Fibroblast of villous mesenchyme (primary cell): ENCODE results near the gene SLC38A11. TPM values are rescaled to one million over a fixed set of nuclear protein-coding genes. Genes with fewer than 3 reads are reported as not detected.

Source experiments
- DNase-seq: peaks from one replicate; pipeline ENCODE4 v3.0.0-alpha.2; 2010; ENCODE audit warnings: low read depth
- H3K4me3 ChIP-seq: 2 replicates; pipeline ENCODE4 v1.5.1; 2011; ENCODE audit warnings: low read depth, mild to moderate bottlenecking, low read length
- total RNA-seq: library from RNA; depleted of rRNA; stranded (reverse); fragments of >200 nt; gene quantifications from 2 replicates; pipeline ENCODE4 v1.2.3, GENCODE V29; 2012
- TF ChIP-seq, protein P1 (sequence below): IDR thresholded peaks from 2 replicates; pipeline ENCODE4 v1.5.1; 2012; ENCODE audit warnings: low read depth, mild to moderate bottlenecking, low read length; ENCODE audit not compliant: insufficient read depth

SLC38A11 gene
- total RNA-seq, 1 donor, result under 0.01 TPM

DNA sequence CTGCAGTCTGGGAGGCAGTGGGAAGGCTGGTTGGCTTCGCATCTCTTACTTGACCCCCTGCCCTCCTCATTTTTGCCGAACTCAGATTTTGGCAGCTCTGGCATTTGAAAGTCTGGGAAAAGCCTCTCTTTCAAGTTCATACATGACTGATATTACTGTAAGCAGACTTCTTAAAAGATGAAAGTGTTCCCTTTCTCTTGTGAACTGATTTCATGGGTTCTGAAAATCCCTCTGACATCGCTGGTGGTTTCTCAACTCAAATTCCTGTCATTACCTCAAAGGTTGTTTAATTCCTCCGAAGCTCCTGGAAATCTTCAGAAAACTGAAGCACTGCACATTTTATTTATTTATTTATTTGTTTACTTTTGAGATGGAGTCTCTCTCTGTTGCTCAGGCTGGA is 16.9 kb upstream of the SLC38A11 start:
- H3K4me3 ChIP-seq, result no peak overlapping the region
- peak; percentile 61 for DNase-seq

DNA sequence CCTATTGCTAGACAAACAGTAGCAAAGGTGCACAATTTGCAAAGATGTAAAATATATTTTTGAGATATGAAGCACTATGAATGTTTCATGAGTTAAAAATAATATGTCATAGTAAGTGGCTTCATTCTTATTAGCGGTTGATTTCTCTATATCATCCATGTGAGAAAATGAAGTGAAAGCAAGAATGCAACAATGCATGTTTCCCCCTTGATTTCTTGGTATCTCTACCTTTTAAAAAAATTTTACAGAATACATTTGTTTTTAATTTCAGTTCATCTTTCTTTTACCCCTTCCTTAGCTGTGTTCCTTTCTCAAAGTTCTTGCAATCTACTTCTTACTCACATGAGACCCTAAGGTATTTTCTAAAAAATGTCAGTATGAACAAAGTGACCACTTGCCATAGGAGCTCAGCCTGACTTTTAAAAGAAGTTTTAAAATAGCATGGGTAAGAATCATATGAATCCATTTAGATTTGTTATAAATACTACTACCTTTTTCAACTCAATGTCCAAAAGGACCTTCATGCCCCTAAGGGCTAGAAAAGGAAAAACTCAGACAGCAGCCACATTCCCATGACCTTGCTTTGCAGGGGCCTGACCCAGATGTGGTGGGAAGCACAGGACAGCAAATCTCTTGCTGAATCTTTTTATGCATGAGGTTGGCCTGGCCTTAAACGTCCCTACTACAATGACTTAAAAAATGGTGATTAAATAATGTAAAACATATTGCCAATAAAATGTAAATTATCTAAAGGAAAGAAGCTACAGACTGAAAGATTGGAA is 14.8 kb upstream of the SLC38A11 start:
- peak; percentile 23 for DNase-seq
- H3K4me3 ChIP-seq, result no peak overlapping the region
- TF ChIP-seq, protein P1, sequence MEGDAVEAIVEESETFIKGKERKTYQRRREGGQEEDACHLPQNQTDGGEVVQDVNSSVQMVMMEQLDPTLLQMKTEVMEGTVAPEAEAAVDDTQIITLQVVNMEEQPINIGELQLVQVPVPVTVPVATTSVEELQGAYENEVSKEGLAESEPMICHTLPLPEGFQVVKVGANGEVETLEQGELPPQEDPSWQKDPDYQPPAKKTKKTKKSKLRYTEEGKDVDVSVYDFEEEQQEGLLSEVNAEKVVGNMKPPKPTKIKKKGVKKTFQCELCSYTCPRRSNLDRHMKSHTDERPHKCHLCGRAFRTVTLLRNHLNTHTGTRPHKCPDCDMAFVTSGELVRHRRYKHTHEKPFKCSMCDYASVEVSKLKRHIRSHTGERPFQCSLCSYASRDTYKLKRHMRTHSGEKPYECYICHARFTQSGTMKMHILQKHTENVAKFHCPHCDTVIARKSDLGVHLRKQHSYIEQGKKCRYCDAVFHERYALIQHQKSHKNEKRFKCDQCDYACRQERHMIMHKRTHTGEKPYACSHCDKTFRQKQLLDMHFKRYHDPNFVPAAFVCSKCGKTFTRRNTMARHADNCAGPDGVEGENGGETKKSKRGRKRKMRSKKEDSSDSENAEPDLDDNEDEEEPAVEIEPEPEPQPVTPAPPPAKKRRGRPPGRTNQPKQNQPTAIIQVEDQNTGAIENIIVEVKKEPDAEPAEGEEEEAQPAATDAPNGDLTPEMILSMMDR, result no peak

More for the DNA sequence above, 16.9 kb upstream of the SLC38A11 start:
- TF ChIP-seq, protein P1, result no peak

DNA sequence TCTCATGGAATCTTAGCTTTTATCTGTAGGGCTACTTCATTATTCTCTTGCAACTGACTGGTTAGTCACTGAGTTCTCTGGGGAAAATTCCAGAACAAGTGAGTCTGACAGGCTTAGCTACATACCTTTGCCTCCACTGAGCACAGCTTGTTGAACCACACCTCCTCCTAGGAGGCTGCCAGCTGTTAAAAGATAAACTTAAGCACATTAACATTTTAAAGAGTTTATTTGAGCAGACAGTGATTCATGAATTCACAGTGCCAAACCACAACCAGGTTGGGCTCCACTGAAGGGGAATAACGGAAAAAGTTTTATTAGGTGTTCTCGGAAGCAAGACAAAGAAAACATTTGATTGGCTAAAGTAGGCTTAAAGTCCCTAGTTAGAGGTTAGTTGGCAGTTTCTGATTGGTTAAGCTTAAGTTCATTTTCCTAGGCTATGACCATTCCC is 12.5 kb upstream of the SLC38A11 start:
- TF ChIP-seq, protein P1, result no peak
- H3K4me3 ChIP-seq, result no peak overlapping the region
- peak; percentile 97 for DNase-seq

DNA sequence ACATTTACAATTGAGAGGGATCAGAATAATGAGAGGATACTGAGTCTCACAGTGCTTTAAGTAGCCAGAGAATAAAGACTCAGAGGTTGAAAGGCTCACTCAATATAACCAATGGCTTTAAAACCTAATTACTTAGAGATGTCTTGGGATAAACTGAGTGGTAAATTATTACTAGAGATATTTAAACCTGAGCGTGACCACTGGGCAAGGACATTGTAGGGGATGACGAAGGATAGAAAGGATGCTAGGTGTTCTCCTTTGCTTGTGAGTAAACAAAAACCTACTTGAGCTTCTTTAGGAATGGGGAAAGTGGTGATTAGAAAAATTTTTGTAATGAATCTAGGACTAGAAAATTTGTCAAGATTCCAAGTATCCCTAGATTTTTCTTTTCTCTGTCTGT is 12.0 kb upstream of the SLC38A11 start:
- TF ChIP-seq, protein P1, result no peak
- no peak overlapping the region for H3K4me3 ChIP-seq
- DNase-seq, result no peak

DNA sequence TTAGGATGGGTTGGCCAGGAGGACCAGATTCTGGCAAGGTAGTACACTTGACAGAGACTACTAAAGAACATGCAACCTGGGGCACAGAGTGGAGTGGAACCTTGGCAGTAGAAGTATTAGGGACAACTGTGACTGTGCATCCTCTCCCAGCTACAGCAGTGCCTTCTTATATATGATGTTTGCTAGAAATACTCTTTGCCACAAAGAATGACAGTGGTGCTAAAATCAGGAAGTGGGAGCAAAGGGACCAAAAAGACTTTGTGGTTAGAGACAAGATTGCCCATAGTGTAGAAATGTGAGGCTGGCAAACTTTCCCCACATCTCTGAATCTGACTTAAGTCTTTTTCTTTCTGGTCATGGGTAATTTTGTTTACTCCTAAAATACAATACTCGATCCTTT is 9.4 kb upstream of the SLC38A11 start:
- TF ChIP-seq, protein P1, result no peak
- DNase-seq, result no peak
- no peak overlapping the region for H3K4me3 ChIP-seq

DNA sequence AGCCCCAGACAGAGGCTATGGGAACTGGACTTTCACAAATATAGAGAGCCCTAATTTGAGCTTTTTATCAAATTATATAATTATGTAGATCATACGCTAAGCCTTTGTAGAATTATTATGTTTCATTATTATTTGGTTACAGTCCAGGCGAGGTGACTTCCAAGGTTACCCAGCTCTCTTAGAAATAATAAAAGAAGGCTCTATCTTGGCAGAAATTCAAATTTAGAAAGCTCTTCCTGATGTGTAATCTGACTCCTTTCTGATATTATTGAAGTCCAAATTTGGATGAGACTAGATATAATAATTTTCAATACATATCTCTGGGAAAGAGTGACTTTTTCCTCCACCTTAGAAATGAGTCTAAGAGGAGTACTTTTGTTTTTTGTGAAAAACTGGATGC is 4.8 kb upstream of the SLC38A11 start:
- TF ChIP-seq, protein P1, result no peak
- no peak overlapping the region for H3K4me3 ChIP-seq
- no peak for DNase-seq

DNA sequence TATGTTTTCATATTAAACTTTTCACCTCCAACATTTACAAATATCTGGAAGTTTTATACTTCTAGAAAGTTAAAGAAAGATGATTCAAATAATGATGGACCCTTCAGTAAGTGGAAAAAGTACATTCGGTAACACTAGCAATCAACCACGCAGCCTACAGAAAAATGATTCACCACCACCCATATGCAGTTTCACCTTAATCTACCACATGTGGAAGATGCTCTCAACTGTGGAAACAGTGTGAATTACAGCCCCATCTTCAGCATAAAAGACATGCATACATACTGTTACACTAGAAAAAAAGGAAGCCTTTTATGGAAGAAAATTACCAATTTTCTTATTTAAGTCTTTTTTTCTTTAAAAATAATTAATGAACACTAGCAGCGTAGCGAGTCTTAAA is 1.1 kb downstream of the SLC38A11 start:
- TF ChIP-seq, protein P1, result no peak
- no peak for DNase-seq
- H3K4me3 ChIP-seq, result no peak overlapping the region
